NCI-H187 treated with DMSO at 0.1 percent for 48 hours (cell line): ENCODE data around the gene AJUBA.
"Not testable (repeated sequence)": the region's sequence is repeated elsewhere in the genome, so short reads cannot be mapped to it uniquely, and the experiment has no call there.

Source experiments
- DNase-seq: peaks from one replicate; lab custom pipeline; 2025; lab: John Stamatoyannopoulos, UW

Gene AJUBA

GRCh38 chr14:22979748-22980392 is 2.5 kb downstream of the AJUBA start:
- no peak for DNase-seq

DNA sequence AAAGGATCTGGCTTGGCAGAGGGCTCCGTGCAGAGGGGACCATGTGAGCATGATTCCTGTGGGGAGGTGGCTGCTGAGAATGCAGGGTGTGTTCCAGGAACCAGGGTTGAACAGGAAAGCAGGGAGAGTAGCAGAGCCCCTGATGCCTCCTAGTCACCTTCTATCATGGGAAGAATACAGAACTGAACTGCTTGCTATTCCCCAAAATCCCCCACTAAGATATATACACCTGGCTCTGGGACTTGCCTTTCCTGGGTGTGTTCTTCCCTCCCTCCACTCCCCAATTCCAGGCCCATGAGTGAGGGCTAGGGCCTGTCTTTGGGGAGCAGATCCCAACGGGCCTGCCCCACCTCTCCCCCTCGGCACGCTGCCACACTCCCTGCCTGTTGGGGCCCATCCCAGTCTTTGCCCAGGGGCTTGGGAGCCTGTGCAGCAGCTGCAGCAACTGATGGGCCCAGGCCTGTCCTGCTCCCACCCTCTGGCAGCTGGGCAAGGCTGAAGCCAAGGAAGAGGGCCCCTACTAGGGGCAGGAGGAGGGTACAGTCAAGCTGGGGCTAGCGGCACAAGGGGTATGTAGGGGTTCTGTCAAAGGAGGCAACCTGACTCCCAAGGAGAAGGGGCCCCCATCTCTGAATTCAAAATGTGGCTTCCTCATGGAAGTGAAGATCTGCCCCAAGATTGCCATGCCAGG is 3.2 kb downstream of the AJUBA start:
- no peak for DNase-seq

DNA sequence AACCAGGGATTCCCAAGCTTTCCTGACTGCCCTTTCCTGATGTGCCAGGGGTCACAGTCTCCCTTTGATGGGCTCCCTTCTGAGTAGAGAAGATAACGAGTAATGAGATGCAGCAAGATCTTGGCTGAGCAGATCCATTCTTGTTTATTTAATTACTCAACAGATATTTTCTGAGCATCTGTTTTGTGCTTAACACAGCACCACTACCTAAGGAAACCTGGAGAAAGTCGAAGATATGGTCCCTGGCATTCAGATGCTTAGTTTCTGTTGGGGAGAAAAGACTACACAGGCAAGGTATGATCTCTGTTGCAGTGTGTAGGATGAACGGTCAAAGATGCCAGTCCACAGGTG is 3.9 kb downstream of the AJUBA start:
- DNase-seq, result no peak

DNA sequence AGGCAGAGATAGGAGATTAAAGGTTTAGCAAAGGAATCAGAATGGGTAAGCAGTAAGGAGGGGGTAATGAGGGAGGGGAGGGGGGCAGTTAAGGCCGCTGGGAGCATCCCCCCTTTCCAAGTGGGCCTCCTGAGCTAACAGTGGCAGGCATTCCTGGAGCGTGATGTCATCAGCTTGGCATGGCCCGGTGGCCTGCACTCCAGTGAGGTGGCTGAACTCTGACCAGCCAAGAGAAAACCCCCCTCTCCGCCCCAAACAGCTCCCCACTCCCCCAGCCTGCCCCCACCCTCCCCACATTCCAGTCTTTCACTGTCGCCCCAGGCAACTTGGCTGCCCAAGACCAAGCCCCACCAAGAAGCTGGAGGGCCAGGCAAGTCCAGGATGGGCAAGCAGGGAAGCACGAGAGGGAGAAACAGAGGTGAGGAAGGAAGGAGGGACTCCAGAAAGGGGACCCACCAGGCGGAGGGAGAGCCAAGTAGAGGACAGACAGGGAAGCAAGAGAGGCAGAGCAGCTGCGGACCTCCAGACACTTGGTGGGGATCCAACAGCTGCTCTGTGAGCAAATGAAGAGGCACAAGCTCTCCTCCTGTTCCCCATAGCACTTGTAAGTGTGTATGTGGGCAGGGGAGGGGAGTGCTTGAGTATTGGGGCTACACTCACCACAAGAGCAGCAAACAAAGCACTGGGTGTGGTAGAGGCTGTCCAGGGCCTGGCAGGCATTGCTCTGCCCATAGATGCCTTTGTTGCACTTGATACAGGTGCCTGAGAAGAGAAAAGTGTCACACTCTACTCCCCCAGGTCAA is 4.5 kb downstream of the AJUBA start:
- no peak for DNase-seq

DNA sequence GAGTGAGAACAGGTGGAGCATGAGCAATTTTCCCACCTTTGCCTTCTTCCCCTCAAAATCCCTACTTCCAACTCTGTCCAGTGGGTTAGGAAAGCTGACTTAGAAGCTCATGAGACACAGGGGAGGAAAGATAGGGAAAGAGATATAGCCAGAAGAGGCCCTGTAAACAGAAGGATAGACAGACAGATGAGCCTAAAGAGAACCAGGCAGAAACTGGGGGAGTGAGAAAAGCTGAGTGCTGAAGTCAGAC is 5.0 kb downstream of the AJUBA start:
- no peak for DNase-seq

DNA sequence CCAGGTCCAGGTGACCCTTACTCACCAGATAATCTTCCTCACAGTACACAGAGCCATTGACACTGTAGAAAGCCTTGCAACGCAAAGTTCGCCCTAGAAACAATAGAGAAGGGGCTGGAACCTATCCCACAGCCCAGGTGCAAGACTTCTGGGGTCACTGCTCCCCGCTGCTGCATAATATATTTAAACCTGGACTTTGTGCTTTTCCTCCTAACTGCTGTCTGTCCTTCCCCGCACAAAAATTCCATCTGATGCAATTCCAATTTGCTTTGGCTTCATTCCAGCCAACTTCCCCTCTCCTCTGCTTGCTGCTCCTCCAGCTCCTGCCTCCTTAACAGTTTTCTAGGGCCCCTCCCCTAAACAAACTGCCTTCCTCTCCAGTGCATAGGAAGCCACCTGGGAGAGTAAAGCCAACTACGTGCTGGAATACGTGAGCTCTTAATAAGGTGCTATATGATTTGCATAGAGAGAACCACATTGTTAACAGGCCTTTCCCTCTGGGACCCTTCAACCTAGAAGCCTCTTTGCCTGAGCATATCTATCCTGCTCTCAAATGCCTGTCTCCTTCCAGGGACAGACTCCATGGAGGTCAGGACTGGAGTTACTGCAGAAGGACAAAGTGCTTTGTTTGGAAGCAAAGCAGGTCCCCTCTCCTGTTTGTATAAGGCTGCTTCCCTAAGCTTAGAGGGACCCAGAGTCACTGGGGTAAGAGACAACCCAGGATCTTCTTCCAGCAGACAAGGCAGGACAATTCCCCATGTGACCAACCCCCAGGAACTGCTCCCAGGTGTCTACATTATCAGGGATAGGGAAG is 5.5 kb downstream of the AJUBA start:
- DNase-seq, result no peak

DNA sequence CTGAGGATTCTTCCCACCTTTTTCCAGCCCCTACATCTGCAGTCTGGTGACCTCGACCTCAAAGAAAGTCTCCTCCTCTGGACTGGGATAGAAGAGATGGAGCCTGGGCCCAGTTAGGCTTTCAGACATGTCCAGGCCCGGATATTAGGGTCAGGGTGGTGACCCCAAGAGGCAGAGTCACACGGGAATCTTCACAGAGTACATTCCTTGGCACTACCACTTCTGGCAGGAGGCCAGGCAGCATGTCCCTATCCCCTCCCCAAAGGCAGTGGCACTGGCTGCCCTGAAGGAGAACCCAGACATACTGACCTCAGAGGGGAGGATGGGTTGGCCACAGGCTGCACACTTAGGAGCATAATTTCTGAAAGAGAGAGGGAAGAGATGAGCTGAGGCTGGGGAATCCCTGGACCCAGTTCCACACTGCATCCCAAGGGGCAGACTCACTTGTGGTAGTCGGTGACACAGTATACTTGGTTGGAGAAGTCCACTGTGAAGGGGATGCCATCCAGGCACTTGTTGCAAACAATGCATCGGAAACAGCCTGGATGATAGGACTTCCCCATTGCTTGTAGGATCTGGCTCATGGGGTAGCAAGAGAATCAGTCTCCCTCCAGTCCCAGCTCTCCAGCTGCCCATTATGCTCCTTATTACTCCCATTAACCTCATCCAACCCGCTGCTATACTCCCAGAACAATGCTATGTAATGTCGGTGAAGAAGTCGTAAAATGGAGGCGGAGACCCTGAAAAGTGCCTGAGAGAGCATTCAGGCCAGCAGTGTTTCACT is 7.6 kb downstream of the AJUBA start:
- DNase-seq, result no peak

DNA sequence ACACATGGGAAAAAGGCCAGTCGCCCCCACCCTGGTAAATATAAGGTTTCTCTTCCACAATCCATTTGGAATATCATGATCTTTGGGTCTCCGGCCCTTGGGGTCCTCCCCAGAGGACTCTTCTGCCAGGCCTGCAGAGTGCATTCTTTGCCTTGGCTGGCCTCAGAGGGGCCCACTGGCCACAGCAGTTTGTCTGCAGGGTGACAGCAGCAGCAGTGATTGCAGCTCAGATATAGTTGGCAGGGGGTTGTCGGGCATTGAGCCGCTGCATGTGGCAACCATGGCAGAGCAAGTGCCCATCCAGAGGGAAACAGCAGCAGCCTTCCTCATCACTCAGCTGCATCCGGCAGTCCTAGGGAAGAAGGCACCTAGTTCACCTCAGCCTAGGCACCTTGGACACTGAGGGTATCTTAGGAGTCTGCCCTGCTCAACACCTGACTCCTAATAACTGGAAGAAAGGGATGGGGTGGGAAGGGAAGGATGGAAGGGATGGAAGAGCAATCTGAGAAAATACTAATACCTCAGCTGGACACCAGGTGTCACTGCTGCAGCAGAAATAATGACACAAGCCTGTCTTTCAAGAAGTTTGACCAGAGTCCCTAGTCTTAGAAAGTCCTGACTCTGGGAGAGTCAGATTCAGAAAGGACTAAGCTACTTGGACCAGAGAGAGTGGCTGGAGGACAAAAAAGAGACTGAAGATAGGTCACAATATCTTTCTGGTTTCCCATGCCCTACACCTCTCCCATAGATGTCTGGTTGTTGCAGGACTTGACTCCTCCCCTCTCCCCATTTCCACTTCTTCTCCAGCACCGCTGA is 8.9 kb downstream of the AJUBA start:
- DNase-seq, result no peak

GRCh38 chr14:22972313-22972930 is 9.9 kb downstream of the AJUBA start:
- DNase-seq, result no peak

DNA sequence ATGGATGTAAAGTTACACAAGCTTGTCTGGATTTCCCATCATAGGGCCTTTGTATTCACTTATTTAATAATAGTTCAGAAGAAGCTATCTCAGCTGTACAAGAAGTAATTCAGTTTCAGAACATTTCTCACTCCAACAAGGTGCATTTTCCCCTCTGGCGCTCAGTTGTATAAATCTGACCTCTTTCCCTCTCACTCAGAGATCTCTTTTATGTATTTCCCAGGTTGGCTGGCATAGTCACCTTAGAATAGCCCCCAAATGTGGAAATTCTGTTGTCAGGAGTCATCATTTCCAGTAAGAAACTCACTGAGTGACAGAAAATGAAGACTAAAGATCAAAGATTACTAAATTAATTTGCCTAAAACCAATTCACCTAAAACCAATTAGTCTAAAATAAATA is 11.2 kb downstream of the AJUBA start:
- no peak for DNase-seq

DNA sequence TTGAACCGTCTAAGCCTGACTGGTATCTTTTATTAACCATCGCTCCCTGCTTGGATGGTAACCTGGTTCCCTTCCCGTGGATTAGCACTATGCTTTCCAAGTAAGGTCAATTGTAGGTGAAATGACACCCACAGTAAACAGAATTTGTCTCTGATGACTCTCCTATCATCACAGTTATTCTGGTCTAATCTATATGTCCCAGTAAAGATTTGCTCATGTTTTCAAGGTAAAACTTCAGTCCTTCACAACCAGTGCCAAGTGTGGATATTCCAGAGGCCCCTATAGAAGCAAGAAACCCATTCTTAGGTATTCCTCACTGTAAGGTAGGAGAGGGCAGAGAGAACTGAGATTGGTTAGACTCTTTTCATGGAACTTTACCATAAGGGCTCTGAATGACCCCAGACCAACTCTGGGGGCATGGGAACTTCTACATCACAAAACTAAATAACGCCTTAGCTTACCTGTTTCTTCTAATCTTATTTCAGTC is 15.5 kb downstream of the AJUBA start:
- no peak for DNase-seq

GRCh38 chr14:22965916-22966782 is 16.2 kb downstream of the AJUBA start:
- not testable (repeated sequence) for DNase-seq

DNA sequence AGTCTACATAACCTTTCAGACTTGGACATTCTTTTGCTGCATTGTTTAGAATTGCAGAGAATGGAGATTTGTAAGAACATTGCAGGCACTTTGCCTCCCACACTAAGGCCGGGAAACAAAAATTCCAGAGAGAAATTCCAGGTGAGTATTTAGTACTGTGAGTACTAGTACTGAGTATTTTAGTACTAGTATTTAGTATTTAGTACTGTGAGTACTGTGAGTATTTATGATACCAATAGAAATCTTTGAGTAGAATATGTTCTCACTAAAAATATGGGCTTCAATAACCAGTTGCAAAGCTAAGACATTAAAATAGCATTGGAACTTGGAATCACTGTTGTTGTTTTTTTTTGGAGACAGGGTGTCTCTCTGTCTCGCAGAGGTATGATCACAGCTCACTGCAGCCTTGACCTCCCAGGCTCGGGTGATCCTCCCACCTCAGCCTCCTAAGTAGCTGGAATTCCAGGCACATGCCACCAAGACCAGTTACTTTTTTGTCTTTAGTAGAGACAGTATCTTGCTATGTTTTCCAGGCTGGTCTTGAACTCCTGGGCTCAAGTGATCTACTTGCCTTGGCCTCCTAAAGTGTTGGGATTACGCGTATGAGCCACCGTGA is 20.2 kb downstream of the AJUBA start:
- no peak for DNase-seq

DNA sequence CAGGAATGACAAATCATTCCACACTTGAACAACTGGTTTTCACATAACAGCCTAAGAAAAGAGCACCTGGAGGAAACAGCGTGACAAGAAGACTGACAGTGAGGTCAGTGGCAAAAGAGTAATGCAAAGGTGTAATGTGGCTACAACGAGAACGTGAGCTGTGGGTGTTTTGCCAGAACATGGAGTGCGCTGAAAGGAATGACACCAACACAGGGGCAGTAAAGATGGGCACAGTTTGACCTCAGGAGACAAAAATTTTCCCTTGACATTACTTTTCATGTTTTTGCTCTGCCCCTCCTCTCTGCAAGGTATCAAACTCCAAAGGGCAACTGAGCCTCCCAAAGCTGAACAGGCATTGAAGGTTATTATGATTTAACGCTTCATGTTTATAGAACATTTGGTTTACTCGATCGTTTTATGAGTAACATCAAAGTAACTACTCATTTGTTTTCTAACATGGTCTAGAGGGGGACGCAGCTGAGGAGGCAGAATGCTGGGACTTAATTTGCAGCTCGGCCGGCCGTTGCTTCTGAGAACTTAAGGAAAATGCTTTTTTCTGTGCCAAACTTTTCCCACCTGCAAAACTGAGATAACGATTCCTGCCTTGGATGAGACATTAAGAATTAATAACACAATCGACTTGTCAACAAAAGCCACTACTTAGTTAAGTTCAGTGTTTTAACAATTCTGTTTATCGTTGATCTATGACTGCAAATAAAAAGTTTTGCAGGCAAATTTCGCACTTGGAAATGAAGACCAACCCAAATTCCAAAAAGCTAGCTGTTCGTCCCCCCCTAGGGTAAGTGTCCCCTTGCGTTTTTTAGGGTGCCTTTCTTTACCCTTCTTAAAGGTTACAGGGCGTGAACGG is 26.4 kb downstream of the AJUBA start:
- no peak for DNase-seq

GRCh38 chr14:22952418-22952817 is 29.9 kb downstream of the AJUBA start:
- no peak for DNase-seq

GRCh38 chr14:22951795-22952194 is 30.6 kb downstream of the AJUBA start:
- DNase-seq, result not testable (repeated sequence)

- no peak for DNase-seq
These were observed 36.7 kb downstream of the AJUBA start for GRCh38 chr14:22945642-22946041.

DNA sequence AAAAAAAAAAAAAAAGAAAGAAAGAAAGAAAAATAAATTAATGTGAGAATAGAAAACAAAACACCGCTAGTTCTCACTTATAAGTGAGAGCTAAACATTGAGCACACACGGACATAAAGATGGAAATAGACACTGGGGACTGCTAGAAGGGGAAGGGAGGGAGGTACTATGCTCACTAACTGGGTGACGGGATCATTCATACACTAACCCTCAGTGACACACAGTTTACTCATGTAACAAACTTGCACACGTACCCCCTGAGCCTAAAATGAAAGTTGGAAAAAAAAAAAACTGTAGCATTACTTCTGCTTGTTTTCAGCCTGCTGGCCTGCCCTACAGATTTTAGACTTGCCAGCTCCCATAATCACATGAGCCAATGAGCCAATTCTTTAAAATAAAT is 42.7 kb downstream of the AJUBA start:
- DNase-seq, result no peak
